Left lung (tissue), 10 donors: Measurements from ENCODE around the gene GJB3. TPM values are rescaled to one million over a fixed set of nuclear protein-coding genes. Genes with fewer than 3 reads are reported as not detected.

Experiments
- ATAC-seq: fragments of 200-7000 bp; cut with Tn5 transposase; one replicate; pipeline ENCODE4 v1.9.1; 2020; ENCODE audit warnings: moderate library complexity
- DNase-seq, 4 donors: peaks; one replicate each; pipeline ENCODE4 v3.0.0-alpha.2; 2013 to 2020
- H3K27ac ChIP-seq, 2 donors: fragments of 200-600 bp; sonication (generic) in 1 of 2; one replicate each; pipeline versions ENCODE4 v1.5.0 to v1.8.0; 2020 to 2021
- H3K27me3 ChIP-seq, 2 donors: fragments of 200-600 bp; sonication (generic) in 1 of 2; one replicate each; pipeline versions ENCODE4 v1.5.0 to v1.8.0; 2020 to 2021
- H3K36me3 ChIP-seq, 2 donors: fragments of 200-600 bp; sonication (generic) in 1 of 2; one replicate each; pipeline versions ENCODE4 v1.5.0 to v1.8.0; 2020 to 2021
- H3K4me1 ChIP-seq, 2 donors: fragments of 200-600 bp; one replicate each; pipeline ENCODE4 v1.8.0; 2021
- H3K4me3 ChIP-seq, 2 donors: fragments of 200-600 bp; sonication (generic) in 1 of 2; one replicate each; pipeline versions ENCODE4 v1.5.0 to v1.8.0; 2020 to 2021; ENCODE audit warnings: mild to moderate bottlenecking in 1 of 2
- H3K9me3 ChIP-seq, 2 donors: fragments of 200-600 bp; sonication (generic) in 1 of 2; one replicate each; pipeline versions ENCODE4 v1.5.0 to v1.8.0; 2020 to 2021
- intact Hi-C, 2 donors: fragments of 100-400 bp; cut with DNase I; formaldehyde crosslinking; loops; one replicate each; pipeline versions ENCODE4 v1.11.2 to v1.14.2; 2022
- polyA plus RNA-seq, 6 donors: library from polyadenylated mRNA; unstranded; fragments of 120-200 nt; gene quantifications; one replicate each; pipeline ENCODE4 v1.2.1, GENCODE V29; 2013; ENCODE audit not compliant: insufficient read length in 6 of 6
- total RNA-seq, 2 donors: library from RNA; stranded (reverse); fragmentation: NEBNext Ultra II Directional; extraction: Animal tissue kit (Norgen Biotek cat#: 25700); gene quantifications; one replicate each; pipeline ENCODE4 v1.2.1, GENCODE V29; 2021
- TF ChIP-seq, protein P1 (sequence below), 2 donors: fragments of 200-600 bp; sonication (generic) in 1 of 2; IDR thresholded peaks; one replicate each; pipeline versions ENCODE4 v1.5.0 to v1.8.0; 2021; ENCODE audit warnings: antibody characterized with exemption in 2 of 2
- donor health status: DM: no; HTN: yes; CAD: no.
- donor health status: DM: no; HTN: no; CAD: no.

The GJB3 gene
- total and polyA plus RNA-seq, 8 donors, result 0.15 to 2.0 (median 0.47) TPM; not detected in 4

DNA sequence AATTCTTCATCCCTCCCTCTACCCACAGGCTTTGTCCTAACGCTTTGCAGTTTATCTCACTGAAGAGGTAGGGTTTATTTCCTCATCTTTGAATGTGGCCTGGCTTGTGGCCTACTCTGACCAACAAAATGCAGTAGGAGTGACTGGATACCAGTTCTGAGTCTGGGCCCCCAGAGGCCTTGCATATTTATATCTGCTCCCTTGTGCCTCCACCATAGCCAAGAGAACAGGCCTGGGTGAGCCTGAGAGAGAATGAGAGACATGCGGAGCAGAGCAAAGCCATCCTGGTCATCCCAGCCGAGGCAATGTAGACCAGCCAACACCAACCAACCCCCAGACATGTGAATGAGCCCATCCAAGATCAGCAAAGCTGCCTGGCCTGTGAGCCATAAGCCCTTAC, 48.2 kb downstream of the GJB3 start:
- Histone ChIP-seq H3K9me3 (no peaks in the 10 kb centered on the region), H3K27me3 (no peaks in the 10 kb centered on the region), H3K27ac (no peak overlapping the region), H3K36me3 (no peaks in the 10 kb centered on the region), H3K4me3 (no peak overlapping the region), H3K4me1 (peaks cover 0 to 3% of the 10 kb centered on the region in 2 donors)
- DNase-seq (no peak), ATAC-seq (no peak)
- intact Hi-C loops, result no loop called here
- TF ChIP-seq, protein P1, sequence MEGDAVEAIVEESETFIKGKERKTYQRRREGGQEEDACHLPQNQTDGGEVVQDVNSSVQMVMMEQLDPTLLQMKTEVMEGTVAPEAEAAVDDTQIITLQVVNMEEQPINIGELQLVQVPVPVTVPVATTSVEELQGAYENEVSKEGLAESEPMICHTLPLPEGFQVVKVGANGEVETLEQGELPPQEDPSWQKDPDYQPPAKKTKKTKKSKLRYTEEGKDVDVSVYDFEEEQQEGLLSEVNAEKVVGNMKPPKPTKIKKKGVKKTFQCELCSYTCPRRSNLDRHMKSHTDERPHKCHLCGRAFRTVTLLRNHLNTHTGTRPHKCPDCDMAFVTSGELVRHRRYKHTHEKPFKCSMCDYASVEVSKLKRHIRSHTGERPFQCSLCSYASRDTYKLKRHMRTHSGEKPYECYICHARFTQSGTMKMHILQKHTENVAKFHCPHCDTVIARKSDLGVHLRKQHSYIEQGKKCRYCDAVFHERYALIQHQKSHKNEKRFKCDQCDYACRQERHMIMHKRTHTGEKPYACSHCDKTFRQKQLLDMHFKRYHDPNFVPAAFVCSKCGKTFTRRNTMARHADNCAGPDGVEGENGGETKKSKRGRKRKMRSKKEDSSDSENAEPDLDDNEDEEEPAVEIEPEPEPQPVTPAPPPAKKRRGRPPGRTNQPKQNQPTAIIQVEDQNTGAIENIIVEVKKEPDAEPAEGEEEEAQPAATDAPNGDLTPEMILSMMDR (IDR thresholded peaks at IDR 0.05), result no peak

DNA sequence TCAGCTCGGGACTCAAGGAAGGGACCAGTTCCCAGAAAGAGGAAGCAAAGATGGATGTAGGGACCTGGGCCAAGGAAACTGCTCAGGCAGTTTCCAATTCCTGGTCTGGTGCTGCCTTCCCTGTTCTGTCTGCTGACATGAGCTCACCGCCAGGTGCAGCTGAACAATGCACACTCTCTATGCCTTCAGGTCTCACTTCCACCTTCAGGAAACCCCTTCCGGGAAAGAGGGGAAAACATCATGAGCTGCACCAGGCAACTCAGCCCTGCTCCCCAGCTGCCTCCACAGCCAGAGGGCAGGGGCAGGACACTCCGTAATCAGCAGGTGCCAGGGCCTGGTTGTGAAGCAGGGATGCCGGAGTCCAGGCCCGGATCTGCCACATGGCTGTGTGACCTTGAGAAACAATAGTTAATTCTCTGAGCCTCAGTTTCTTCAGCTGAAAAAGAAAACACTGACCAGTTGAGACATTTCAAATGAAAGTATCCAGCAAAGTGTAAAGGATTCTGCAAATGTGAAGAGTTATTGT, 50.8 kb downstream of the GJB3 start:
- Histone ChIP-seq H3K4me3 (no peak overlapping the region), H3K4me1 (no peaks in the 10 kb centered on the region), H3K36me3 (no peaks in the 10 kb centered on the region), H3K27me3 (no peaks in the 10 kb centered on the region), H3K27ac (peak overlapping the region in 1 of 2 donors; percentile 28), H3K9me3 (no peaks in the 10 kb centered on the region)
- intact Hi-C loops, result no loop called here
- ATAC-seq (no peak), DNase-seq (no peak)
- TF ChIP-seq, protein P1 (IDR thresholded peaks at IDR 0.05), result no peak

GRCh38 chr1:34833711-34834110, 52.7 kb downstream of the GJB3 start:
- TF ChIP-seq, protein P1 (IDR thresholded peaks at IDR 0.05), result no peak
- no peaks in the 10 kb centered on the region for H3K36me3 ChIP-seq
- DNase-seq, result no peak
- H3K4me1 ChIP-seq, result no peaks in the 10 kb centered on the region
- H3K4me3 ChIP-seq, result no peak overlapping the region
- no peaks in the 10 kb centered on the region for H3K9me3 ChIP-seq
- no peak for ATAC-seq
- H3K27me3 ChIP-seq, result no peaks in the 10 kb centered on the region
- H3K27ac ChIP-seq, result no peak overlapping the region
- intact Hi-C loops, result no loop called here

Other genes with a start within 250 kb of the GJB3 start
- under 1 TPM in 1 of 2 donors, not detected in 1; 0.21 TPM for gene GJB5, start 26.2 kb upstream of the GJB3 start, total RNA-seq
- under 1 TPM in 5 of 6 donors, not detected in 1; 0.17 to 0.43 (median 0.24) TPM for gene GJB5, start 26.2 kb upstream of the GJB3 start, polyA plus RNA-seq
- gene GJB4, start 21.5 kb upstream of the GJB3 start, total RNA-seq, result not detected
- gene GJB4, start 21.5 kb upstream of the GJB3 start, polyA plus RNA-seq, result under 1 TPM in 2 of 6 donors, not detected in 4; 0.06 to 0.08 TPM
- gene GJA4, start 11.8 kb downstream of the GJB3 start, total RNA-seq, result 10 to 100 TPM; 21.1 to 26.1 TPM
- 10 to 100 TPM; 25.1 to 34.7 (median 32.7) TPM for gene GJA4, start 11.8 kb downstream of the GJB3 start, polyA plus RNA-seq
- gene SMIM12, start 78.5 kb downstream of the GJB3 start, total RNA-seq, result 10 to 100 TPM; 29.2 to 53.0 TPM
- gene SMIM12, start 78.5 kb downstream of the GJB3 start, polyA plus RNA-seq, result 10 to 100 TPM; 21.4 to 32.7 (median 25.8) TPM
- gene DLGAP3, start 148.4 kb downstream of the GJB3 start, total RNA-seq, result under 1 TPM; 0.12 to 0.42 TPM
- gene DLGAP3, start 148.4 kb downstream of the GJB3 start, polyA plus RNA-seq, result under 1 TPM; 0.11 to 0.46 (median 0.13) TPM
- gene TMEM35B, start 204.1 kb downstream of the GJB3 start, total RNA-seq, result 10 to 100 TPM; 35.2 to 43.1 TPM
- gene TMEM35B, start 204.1 kb downstream of the GJB3 start, polyA plus RNA-seq, result 10 to 100 TPM; 28.1 to 33.3 (median 29.5) TPM